Activated CD4-positive, alpha-beta memory T cell treated with anti-CD3 and anti-CD28 coated beads for 36 hours (primary cell): ENCODE measurements around the gene CDCP2. TPM values are rescaled to one million over a fixed set of nuclear protein-coding genes. Genes with fewer than 3 reads are reported as not detected.

Source experiments
- CTCF ChIA-PET: fragments of 350-600 bp; sonication (Branson Sonifier 250); formaldehyde crosslinking; loops from one replicate; lab custom pipeline; 2021; ENCODE audit warnings: antibody characterized with exemption, inconsistent platforms; lab: Charles Lee
- POLR2A ChIA-PET: fragments of 350-600 bp; sonication (Branson Sonifier 250); formaldehyde crosslinking; loops from one replicate; lab custom pipeline; 2021; ENCODE audit warnings: antibody characterized with exemption; lab: Charles Lee
- DNase-seq: peaks from one replicate; pipeline ENCODE4 v3.0.0-alpha.2; 2020
- H3K27ac Mint-ChIP-seq: one replicate; pipeline ENCODE4 v1.8.0; 2021; ENCODE audit warnings: mixed read lengths
- H3K27me3 Mint-ChIP-seq: one replicate; pipeline ENCODE4 v1.8.0; 2021; ENCODE audit warnings: mixed read lengths
- H3K36me3 Mint-ChIP-seq: one replicate; pipeline ENCODE4 v1.8.0; 2021; ENCODE audit warnings: mixed read lengths
- H3K4me1 Mint-ChIP-seq: one replicate; pipeline ENCODE4 v1.8.0; 2021; ENCODE audit warnings: low read depth, mixed read lengths
- H3K4me3 Mint-ChIP-seq: one replicate; pipeline ENCODE4 v1.8.0; 2021; ENCODE audit warnings: mild to moderate bottlenecking, mixed read lengths
- H3K9me3 Mint-ChIP-seq: one replicate; pipeline ENCODE4 v1.8.0; 2021; ENCODE audit warnings: mixed read lengths
- intact Hi-C: fragments of 100-400 bp; cut with micrococcal nuclease; formaldehyde crosslinking; loops from one replicate; pipeline ENCODE4 v1.15.1; 2023
- total RNA-seq, 2 experiments: library from RNA; stranded (reverse); gene quantifications; one replicate each; pipeline ENCODE4 v1.2.3, GENCODE V29; 2021

The CDCP2 gene
- not detected for total RNA-seq

- no peak within 1 kb of the TSS for H3K4me3 Mint-ChIP-seq
Measured at GRCh38 chr1:54152696-54153095, at the start of gene CDCP2. Gene CDCP2 (minus strand): TSS chr1:54153000. CDS start chr1:54152922, 78 bp downstream.

DNA sequence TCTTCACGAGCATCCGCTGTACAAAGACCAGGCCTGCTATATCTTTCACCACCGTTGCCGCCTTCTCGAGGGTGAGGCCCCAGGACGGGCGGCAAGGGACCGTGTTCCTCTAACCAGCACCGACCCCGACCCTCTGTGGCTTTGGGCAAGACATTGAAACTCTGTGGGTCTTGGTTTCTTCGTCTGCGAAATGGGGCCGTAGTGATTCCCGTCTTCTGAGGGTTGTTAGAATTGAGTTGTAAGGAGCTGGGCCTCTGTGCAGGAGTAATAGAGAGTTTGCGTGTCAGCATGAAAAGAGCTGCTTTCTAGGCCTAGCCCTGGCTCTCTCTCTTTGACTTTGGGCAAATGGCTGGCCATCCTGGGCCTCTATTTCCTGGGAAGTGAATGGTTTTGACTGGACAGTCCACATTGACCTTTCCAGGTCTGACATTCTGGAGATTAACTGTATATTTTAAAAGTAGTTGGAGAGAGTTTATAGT, 47.8 kb upstream of the CDCP2 start:
- Mint-ChIP-seq H3K27ac (peak overlapping the region; percentile 75), H3K4me3 (peak overlapping the region; percentile 90), H3K27me3 (no peaks in the 10 kb centered on the region), H3K4me1 (peaks cover 29% of the 10 kb centered on the region), H3K36me3 (peaks cover 13% of the 10 kb centered on the region), H3K9me3 (no peaks in the 10 kb centered on the region)
- POLR2A ChIA-PET: interaction anchor here (0.6 to 1.2 kb wide), 5 partner anchors 26 to 516 kb away, joined by 3 to 4 read pairs (median 3); no protein-coding TSS in a partner anchor
- no peak for DNase-seq
- CTCF ChIA-PET: interaction anchor here (0.8 to 3.6 kb wide), 4 partner anchors 11 to 592 kb away, joined by 3 to 16 read pairs (median 10); no protein-coding TSS in a partner anchor
- intact Hi-C loops: loop anchor here (1.0 to 2.0 kb wide), 5 partner anchors 30 to 288 kb away; partner anchors contain the start of genes SSBP3, TCEANC2 and TMEM59

More at GRCh38 chr1:54152696-54153095, at the start of gene CDCP2:
- no peaks in the 10 kb centered on the region for H3K9me3 Mint-ChIP-seq
- H3K4me1 Mint-ChIP-seq: no peaks in the 10 kb centered on the region
- POLR2A ChIA-PET: no interaction called here
- CTCF ChIA-PET: no interaction called here
- no peaks in the 10 kb centered on the region for H3K36me3 Mint-ChIP-seq
- no peak for DNase-seq
- intact Hi-C loops: no loop called here
- H3K27me3 Mint-ChIP-seq: no peaks in the 10 kb centered on the region
- H3K27ac Mint-ChIP-seq: no peak within 1 kb of the TSS

DNA sequence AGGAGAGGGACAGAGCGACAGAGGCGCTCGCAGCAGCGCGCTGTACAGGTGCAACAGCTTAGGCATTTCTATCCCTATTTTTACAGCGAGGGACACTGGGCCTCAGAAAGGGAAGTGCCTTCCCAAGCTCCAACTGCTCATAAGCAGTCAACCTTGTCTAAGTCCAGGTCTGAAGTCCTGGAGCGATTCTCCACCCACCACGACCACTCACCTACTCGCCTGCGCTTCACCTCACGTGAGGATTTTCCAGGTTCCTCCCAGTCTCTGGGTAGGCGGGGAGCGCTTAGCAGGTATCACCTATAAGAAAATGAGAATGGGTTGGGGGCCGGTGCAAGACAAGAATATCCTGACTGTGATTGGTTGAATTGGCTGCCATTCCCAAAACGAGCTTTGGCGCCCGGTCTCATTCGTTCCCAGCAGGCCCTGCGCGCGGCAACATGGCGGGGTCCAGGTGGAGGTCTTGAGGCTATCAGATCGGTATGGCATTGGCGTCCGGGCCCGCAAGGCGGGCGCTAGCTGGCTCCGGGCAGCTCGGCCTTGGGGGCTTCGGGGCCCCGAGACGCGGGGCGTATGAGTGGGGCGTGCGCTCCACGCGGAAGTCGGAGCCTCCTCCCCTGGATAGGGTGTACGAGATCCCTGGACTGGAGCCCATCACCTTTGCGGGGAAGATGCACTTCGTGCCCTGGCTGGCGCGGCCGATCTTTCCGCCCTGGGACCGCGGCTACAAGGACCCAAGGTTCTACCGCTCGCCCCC, 47.1 kb upstream of the CDCP2 start, which contains the start of the genes CYB5RL and MRPL37:
TSS of gene CYB5RL (minus strand) at position 266 of the 754 bp plus-strand sequence. CDS start 4,414 bp downstream, outside the sequence.
TSS of gene MRPL37 (plus strand) at position 403 of the 754 bp plus-strand sequence. CDS start at position 480, 77 bp downstream.
- intact Hi-C loops: loop anchor here (1.0 to 2.0 kb wide), 5 partner anchors 31 to 288 kb away; partner anchors contain the start of genes SSBP3, TCEANC2 and TMEM59
- DNase-seq: peak; percentile 94
- peaks cover 29% of the 10 kb centered on the region for H3K4me1 Mint-ChIP-seq
- H3K36me3 Mint-ChIP-seq: peaks cover 7% of the 10 kb centered on the region
- CTCF ChIA-PET: interaction anchor here (0.7 to 3.6 kb wide), 4 partner anchors 10 to 289 kb away, joined by 3 to 16 read pairs (median 10); no protein-coding TSS in a partner anchor
- H3K9me3 Mint-ChIP-seq: no peaks in the 10 kb centered on the region
- H3K27ac Mint-ChIP-seq: peak within 1 kb of the TSS; percentile 75
- no peaks in the 10 kb centered on the region for H3K27me3 Mint-ChIP-seq
- POLR2A ChIA-PET: interaction anchor here (0.7 to 1.5 kb wide), 6 partner anchors 12 to 516 kb away, joined by 3 to 4 read pairs (median 3); partner anchors contain the start of gene TMEM59
- peak within 1 kb of the TSS; percentile 90 for H3K4me3 Mint-ChIP-seq

DNA sequence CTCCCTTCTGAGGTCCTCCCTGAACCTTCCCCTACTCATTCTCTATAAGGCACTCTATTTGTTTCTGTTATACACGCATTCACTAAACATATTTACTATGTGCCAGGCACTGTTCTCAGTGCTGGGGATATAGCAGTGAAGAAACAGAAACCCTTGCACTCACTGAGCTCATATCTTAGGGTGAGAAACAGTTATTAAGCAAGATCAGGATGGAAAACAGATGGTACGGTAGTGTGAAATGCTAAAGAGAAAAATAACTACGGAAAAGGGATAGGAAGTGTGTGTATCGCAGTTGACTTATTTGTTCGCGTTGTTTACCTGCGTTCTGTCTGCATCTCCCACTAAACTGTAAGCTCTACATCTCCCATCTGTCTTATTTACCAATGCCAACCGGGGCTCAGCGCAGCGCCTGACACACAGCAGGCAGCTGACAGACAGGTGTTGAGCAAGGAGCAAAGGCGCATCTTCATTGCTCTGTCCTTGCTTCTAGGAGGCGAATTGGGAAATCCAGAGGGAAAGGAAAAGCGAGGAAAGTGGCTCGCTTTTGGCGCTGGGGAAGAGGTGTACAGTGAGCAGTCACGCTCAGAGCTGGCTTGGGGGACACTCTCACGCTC, 46.5 kb upstream of the CDCP2 start:
- H3K9me3 Mint-ChIP-seq: no peaks in the 10 kb centered on the region
- ChIA-PET CTCF (interaction anchor here (0.6 to 2.1 kb wide), 4 partner anchors 9 to 290 kb away, joined by 3 to 16 read pairs (median 3); no protein-coding TSS in a partner anchor), POLR2A (interaction anchor here (1.4 to 1.5 kb wide), 2 partner anchors 13 to 147 kb away, joined by 4 read pairs; partner anchors contain the start of gene TMEM59)
- H3K4me1 Mint-ChIP-seq: peaks cover 29% of the 10 kb centered on the region
- H3K36me3 Mint-ChIP-seq: peaks cover 6% of the 10 kb centered on the region
- peak; percentile 13 for DNase-seq
- H3K4me3 Mint-ChIP-seq: peak overlapping the region; percentile 90
- H3K27me3 Mint-ChIP-seq: no peaks in the 10 kb centered on the region
- intact Hi-C loops: no loop called here
- peak overlapping the region; percentile 75 for H3K27ac Mint-ChIP-seq

GRCh38 chr1:54193453-54193852, 40.7 kb upstream of the CDCP2 start:
- Mint-ChIP-seq H3K27ac (no peak overlapping the region), H3K4me3 (no peak overlapping the region), H3K36me3 (peaks cover 11% of the 10 kb centered on the region), H3K9me3 (no peaks in the 10 kb centered on the region), H3K4me1 (no peaks in the 10 kb centered on the region), H3K27me3 (no peaks in the 10 kb centered on the region)
- DNase-seq: no peak
- intact Hi-C loops: no loop called here
- POLR2A ChIA-PET: no interaction called here
- CTCF ChIA-PET: interaction anchor here (1.1 kb wide), 1 partner anchor 12 kb away, joined by 3 read pairs; no protein-coding TSS in a partner anchor

DNA sequence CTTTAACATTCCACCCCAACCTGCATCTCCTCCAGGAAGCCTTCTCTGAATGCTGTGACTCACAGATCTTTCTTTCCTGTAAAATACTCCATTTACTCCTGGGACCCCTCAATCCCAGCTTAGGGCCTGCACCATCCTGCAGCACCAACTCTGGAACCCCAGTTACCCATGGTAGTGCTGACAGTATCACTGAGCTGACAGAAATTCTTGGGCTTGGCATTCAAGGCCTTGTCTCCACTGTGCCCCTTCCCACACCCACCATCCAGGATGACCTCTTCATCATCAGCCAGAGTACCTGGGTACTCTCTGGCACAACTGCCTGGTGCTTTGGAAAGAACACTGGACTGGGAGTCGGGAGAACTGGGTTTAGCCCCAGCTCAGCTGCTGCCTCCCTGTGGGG, 38.7 kb upstream of the CDCP2 start:
- no peak overlapping the region for H3K27ac Mint-ChIP-seq
- H3K9me3 Mint-ChIP-seq: no peaks in the 10 kb centered on the region
- CTCF ChIA-PET: no interaction called here
- no peaks in the 10 kb centered on the region for H3K4me1 Mint-ChIP-seq
- no peak for DNase-seq
- H3K27me3 Mint-ChIP-seq: no peaks in the 10 kb centered on the region
- peaks cover 15% of the 10 kb centered on the region for H3K36me3 Mint-ChIP-seq
- intact Hi-C loops: no loop called here
- POLR2A ChIA-PET: no interaction called here
- no peak overlapping the region for H3K4me3 Mint-ChIP-seq

DNA sequence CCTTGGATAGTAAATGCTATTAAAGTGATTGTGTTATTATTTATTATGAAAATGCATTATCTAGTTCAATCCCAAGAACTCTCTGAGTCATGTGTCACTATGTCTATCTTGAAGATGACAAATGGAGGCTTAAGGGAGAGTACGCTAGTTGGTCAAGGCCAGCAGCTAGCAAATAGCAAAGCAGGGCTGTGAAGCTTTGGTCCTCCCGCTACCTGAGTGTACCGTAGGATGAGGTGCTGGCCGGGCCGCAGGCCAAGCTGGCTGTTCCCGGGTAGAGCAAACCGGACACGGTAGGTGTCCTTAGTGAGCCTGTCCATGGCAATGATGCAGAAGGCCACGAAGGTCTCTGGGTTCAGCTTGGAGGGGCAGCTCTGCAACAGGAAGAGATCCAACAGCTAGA, 37.7 kb upstream of the CDCP2 start:
- peaks cover 21% of the 10 kb centered on the region for H3K36me3 Mint-ChIP-seq
- intact Hi-C loops: no loop called here
- H3K4me3 Mint-ChIP-seq: no peak overlapping the region
- H3K4me1 Mint-ChIP-seq: no peaks in the 10 kb centered on the region
- no peak for DNase-seq
- no peaks in the 10 kb centered on the region for H3K9me3 Mint-ChIP-seq
- ChIA-PET CTCF (interaction anchor here (1.0 to 1.3 kb wide), 2 partner anchors 9 kb away, joined by 3 read pairs; partner anchors contain the start of genes CYB5RL and MRPL37), POLR2A (interaction anchor here (0.6 kb wide), 1 partner anchor 19 kb away, joined by 3 read pairs; no protein-coding TSS in a partner anchor)
- no peak overlapping the region for H3K27ac Mint-ChIP-seq
- H3K27me3 Mint-ChIP-seq: no peaks in the 10 kb centered on the region

- no peak for DNase-seq
- Mint-ChIP-seq H3K4me3 (no peak overlapping the region), H3K27me3 (no peaks in the 10 kb centered on the region), H3K27ac (no peak overlapping the region), H3K4me1 (no peaks in the 10 kb centered on the region), H3K9me3 (no peaks in the 10 kb centered on the region), H3K36me3 (peaks cover 26% of the 10 kb centered on the region)
- POLR2A ChIA-PET: no interaction called here
- CTCF ChIA-PET: no interaction called here
- intact Hi-C loops: no loop called here
Measured at GRCh38 chr1:54188291-54188690, 35.5 kb upstream of the CDCP2 start.

DNA sequence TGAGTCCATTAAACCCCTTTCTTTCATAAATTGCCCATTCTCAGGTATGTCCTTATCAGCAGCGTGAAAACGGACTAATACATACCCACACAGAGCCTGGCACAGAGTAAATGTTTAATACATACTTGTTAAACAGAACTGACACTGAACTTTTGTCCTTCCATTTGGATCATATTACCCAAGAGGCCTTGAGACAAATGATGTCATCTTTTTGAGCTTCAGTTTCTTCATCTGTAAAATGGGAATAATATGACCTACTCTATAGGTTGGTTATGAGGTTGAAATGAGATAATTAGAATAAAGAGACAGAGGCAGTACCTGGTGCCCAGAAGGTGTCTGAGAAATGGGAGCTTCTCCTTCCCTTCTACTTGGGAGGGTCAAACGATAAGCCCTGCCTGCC, 33.3 kb upstream of the CDCP2 start:
- no peak for DNase-seq
- H3K27me3 Mint-ChIP-seq: no peaks in the 10 kb centered on the region
- H3K9me3 Mint-ChIP-seq: no peaks in the 10 kb centered on the region
- peaks cover 29% of the 10 kb centered on the region for H3K36me3 Mint-ChIP-seq
- no peaks in the 10 kb centered on the region for H3K4me1 Mint-ChIP-seq
- H3K4me3 Mint-ChIP-seq: no peak overlapping the region
- H3K27ac Mint-ChIP-seq: no peak overlapping the region
- ChIA-PET POLR2A (no interaction called here), CTCF (interaction anchor here (1.8 kb wide), 1 partner anchor 304 kb away, joined by 5 read pairs; no protein-coding TSS in a partner anchor)
- intact Hi-C loops: no loop called here

DNA sequence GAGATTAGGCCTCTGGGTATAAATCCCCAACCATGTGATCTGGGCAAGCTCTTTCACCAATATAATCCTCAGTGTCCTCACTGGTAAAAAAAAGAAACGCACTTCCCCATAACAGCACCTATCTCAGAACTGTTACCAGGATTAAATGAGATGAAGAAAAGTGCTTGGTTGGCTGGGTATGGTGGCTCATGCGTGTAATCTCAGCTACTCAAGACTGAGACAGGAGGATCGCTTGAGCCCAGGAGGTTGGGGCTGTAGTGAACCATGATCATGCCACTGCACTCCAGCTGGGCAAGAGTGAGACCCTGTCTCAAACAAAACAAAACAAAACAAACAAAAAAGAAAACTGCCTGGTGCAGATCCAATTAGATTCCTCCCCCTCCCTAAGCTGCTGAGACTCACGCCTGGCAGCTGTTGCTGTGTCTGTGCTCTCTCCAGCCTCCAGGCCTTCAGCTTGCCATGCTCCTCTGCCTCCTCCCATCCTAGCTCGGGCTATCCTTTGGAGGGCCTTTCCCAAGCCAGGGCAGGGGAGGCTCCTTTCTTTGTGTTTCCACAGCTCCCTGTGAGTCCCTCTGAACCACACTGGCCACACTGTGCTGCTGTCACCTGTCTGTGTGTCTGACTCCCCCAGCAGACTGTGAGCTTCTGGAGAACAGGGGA, 28.0 kb upstream of the CDCP2 start:
- H3K36me3 Mint-ChIP-seq: peaks cover 18% of the 10 kb centered on the region

More for the DNA sequence above, 28.0 kb upstream of the CDCP2 start:
- ChIA-PET POLR2A (no interaction called here), CTCF (interaction anchor here (0.8 to 3.8 kb wide), 18 partner anchors 9 to 319 kb away, joined by 3 to 57 read pairs (median 4); partner anchors contain the start of genes CYB5RL and MRPL37)
- no peaks in the 10 kb centered on the region for H3K27me3 Mint-ChIP-seq
- H3K4me1 Mint-ChIP-seq: no peaks in the 10 kb centered on the region
- intact Hi-C loops: loop anchor here (2.0 kb wide), 1 partner anchor 308 kb away; no protein-coding TSS in a partner anchor
- H3K4me3 Mint-ChIP-seq: no peak overlapping the region
- H3K9me3 Mint-ChIP-seq: no peaks in the 10 kb centered on the region
- no peak for DNase-seq
- no peak overlapping the region for H3K27ac Mint-ChIP-seq
